ENCODE measurements around the gene BICC1.

DNA sequence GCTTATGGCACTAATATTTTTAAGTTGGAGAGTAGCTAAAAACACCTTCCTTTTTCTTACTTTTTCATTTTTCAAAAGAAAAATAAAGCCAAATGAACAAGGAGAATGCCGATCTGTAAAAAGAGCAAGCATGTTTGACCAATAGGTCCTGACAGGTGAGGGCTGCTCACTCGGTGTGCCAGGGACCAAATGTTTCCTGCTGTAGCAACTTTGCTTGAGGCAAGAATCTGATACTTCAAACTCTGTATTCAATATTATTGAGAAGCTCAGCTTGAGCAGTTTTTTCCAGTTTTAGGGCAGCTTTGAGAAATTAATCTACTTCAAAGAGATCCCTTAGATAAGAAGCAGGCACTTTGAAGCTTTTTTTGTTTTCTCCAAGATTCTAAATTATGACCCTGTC is 298.1 kb downstream of the BICC1 start:
- TF ChIP-seq, protein P1, sequence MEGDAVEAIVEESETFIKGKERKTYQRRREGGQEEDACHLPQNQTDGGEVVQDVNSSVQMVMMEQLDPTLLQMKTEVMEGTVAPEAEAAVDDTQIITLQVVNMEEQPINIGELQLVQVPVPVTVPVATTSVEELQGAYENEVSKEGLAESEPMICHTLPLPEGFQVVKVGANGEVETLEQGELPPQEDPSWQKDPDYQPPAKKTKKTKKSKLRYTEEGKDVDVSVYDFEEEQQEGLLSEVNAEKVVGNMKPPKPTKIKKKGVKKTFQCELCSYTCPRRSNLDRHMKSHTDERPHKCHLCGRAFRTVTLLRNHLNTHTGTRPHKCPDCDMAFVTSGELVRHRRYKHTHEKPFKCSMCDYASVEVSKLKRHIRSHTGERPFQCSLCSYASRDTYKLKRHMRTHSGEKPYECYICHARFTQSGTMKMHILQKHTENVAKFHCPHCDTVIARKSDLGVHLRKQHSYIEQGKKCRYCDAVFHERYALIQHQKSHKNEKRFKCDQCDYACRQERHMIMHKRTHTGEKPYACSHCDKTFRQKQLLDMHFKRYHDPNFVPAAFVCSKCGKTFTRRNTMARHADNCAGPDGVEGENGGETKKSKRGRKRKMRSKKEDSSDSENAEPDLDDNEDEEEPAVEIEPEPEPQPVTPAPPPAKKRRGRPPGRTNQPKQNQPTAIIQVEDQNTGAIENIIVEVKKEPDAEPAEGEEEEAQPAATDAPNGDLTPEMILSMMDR (IDR thresholded peaks at IDR 0.05; ENCODE audit: control extremely low read depth in 1 of 3, insufficient read depth in 1 of 3, low read depth in 1 of 3, low read length in 3 of 3): no peak
- TF ChIP-seq RFX5 (IDR thresholded peaks at IDR 0.05; ENCODE audit: borderline replicate concordance, low read depth, low read length): no peak
- TF ChIP-seq SIRT6 (IDR thresholded peaks at IDR 0.05; ENCODE audit: low read length): no peak
- TF ChIP-seq EZH2 (IDR thresholded peaks at IDR 0.05; ENCODE audit: low read depth, low read length, severe bottlenecking): no peak
- no peak for TF ChIP-seq JUND (IDR thresholded peaks at IDR 0.05; ENCODE audit: low read length)
- TF ChIP-seq SP2 (IDR thresholded peaks at IDR 0.05; ENCODE audit: low read length): no peak
- TF ChIP-seq SP1 (IDR thresholded peaks at IDR 0.05; ENCODE audit: low read depth, low read length): no peak
